Kidney (tissue), 14 donors: ENCODE data around the gene SLC8A2. TPM values are rescaled to one million over a fixed set of nuclear protein-coding genes. Genes with fewer than 3 reads are reported as not detected.

Source experiments
- DNase-seq, 5 donors: peaks; one replicate each; pipeline ENCODE4 v3.0.0-alpha.2; 2013 to 2020
- FAIRE-seq: peaks from 2 replicates; lab custom pipeline; 2012; peaks lifted over from hg19 to GRCh38; lab: Jason Lieb, UNC
- H3K27ac ChIP-seq, 2 donors: one replicate each; pipeline ENCODE4 v1.7.0; 2013; ENCODE audit warnings: low read depth in 2 of 2, low read length in 2 of 2, inconsistent platforms in 1 of 2
- H3K27me3 ChIP-seq: one replicate; pipeline ENCODE4 v1.7.1; 2013; ENCODE audit warnings: low read length, inconsistent platforms; ENCODE audit not compliant: control insufficient read depth, insufficient read depth
- H3K36me3 ChIP-seq, 3 donors: one replicate each; pipeline versions ENCODE4 v1.7.0 to v1.7.1; 2013; ENCODE audit warnings: low read length in 3 of 3, control low read depth in 1 of 3, inconsistent platforms in 1 of 3; ENCODE audit not compliant: insufficient read depth in 3 of 3, control insufficient read depth in 2 of 3
- H3K4me1 ChIP-seq, 3 donors: one replicate each; pipeline versions ENCODE4 v1.7.0 to v1.7.1; 2013; ENCODE audit warnings: low read length in 3 of 3, inconsistent platforms in 1 of 3, low read depth in 1 of 3; ENCODE audit not compliant: control insufficient read depth in 2 of 3, insufficient read depth in 2 of 3
- H3K4me3 ChIP-seq, 3 donors: one replicate each; pipeline versions ENCODE4 v1.7.0 to v1.8.1; 2013; ENCODE audit warnings: low read length in 3 of 3, control low read depth in 1 of 3, inconsistent platforms in 1 of 3
- H3K9ac ChIP-seq, 3 donors: one replicate each; pipeline versions ENCODE4 v1.7.0 to v1.7.1; 2013; ENCODE audit warnings: low read length in 3 of 3, control low read depth in 1 of 3, inconsistent platforms in 1 of 3
- H3K9me3 ChIP-seq, 3 donors: one replicate each; pipeline versions ENCODE4 v1.7.0 to v1.7.1; 2013; ENCODE audit warnings: low read length in 3 of 3, control low read depth in 1 of 3, inconsistent platforms in 1 of 3; ENCODE audit not compliant: control insufficient read depth in 2 of 3, insufficient read depth in 1 of 3
- CTCF ChIP-seq: IDR thresholded peaks from 3 replicates; pipeline ENCODE4 v1.5.1; 2012; ENCODE audit warnings: mild to moderate bottlenecking, moderate library complexity, borderline replicate concordance; ENCODE audit not compliant: insufficient read depth; ENCODE audit errors: extremely low read depth
- intact Hi-C: fragments of 100-400 bp; cut with DNase I; formaldehyde crosslinking; loops from one replicate; pipeline ENCODE4 v1.11.1; 2022
- polyA plus RNA-seq: library from polyadenylated mRNA; stranded (reverse); fragments of 350-450 nt; fragmentation: Illumina TruSeq; extraction: RNeasy Lipid Tissue Mini Kit (QIAGEN cat#74804); gene quantifications from one replicate; pipeline ENCODE4 v1.2.3, GENCODE V29; 2014; ENCODE audit warnings: low read depth, low replicate concordance; ENCODE audit not compliant: insufficient read depth
- total RNA-seq: library from RNA; stranded (reverse); fragmentation: NEBNext Ultra II Directional; extraction: Animal tissue kit (Norgen Biotek cat#: 25700); gene quantifications from one replicate; pipeline ENCODE4 v1.2.1, GENCODE V29; 2021
- donor health status: control.
- donor health status: control.
- donor health status: control.
- donor health status: control.
- donor health status: control.
- donor health status: DM: yes; HTN: yes; CAD: no.
- donor health status: Normal renal cell carcinoma (clear cell type).

SLC8A2 gene
- total and polyA plus RNA-seq, 2 donors from 2014 or later = 0.94 TPM; not detected in 1

DNA sequence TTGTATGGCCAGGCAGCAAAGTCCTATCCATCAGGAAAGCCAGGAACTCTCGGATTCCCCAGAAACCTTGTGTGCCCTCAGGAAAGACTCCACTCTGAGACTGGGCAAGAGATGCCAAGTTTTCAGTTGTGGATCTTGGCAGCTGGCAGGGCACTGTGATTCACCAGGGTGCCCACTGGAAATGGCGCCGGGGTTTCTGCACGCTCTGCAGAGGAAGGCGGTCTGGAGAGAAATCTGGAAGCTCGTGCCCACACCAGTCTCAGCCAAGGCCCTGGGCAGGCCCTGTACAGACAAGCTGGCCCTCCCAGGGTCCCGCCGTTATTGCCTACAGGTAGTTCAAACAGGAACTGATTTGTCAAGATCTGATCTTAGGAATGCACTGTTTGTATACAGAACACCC is 38.3 kb upstream of the SLC8A2 start:
- TF ChIP-seq CTCF = no peak
- H3K9me3 ChIP-seq = no peaks in the 10 kb centered on the region
- H3K27me3 ChIP-seq = no peaks in the 10 kb centered on the region
- intact Hi-C loops = no loop called here
- H3K9ac ChIP-seq = no peak overlapping the region
- FAIRE-seq (no peak), DNase-seq (no peak)
- H3K4me3 ChIP-seq = no peak overlapping the region
- H3K27ac ChIP-seq = peak overlapping the region; percentile 9 to 62
- peaks cover 4 to 68% (median 68%) of the 10 kb centered on the region in 3 donors for H3K4me1 ChIP-seq
- H3K36me3 ChIP-seq = peaks cover 0 to 3% (median 0%) of the 10 kb centered on the region in 3 donors

GRCh38 chr19:47509170-47509847 is 37.6 kb upstream of the SLC8A2 start:
- no peak for FAIRE-seq
- no peak for TF ChIP-seq CTCF
- no peak for DNase-seq
- Histone ChIP-seq H3K4me3 (no peak overlapping the region), H3K9me3 (no peaks in the 10 kb centered on the region), H3K9ac (no peak overlapping the region), H3K36me3 (peaks cover 0 to 6% (median 0%) of the 10 kb centered on the region in 3 donors), H3K27me3 (no peaks in the 10 kb centered on the region), H3K27ac (peak overlapping the region in 1 of 2 donors; percentile 9), H3K4me1 (peaks cover 4 to 72% (median 68%) of the 10 kb centered on the region in 3 donors)
- intact Hi-C loops = no loop called here

- intact Hi-C loops = no loop called here
- DNase-seq = no peak
- no peak overlapping the region for H3K27ac ChIP-seq
These were observed 37.0 kb upstream of the SLC8A2 start for GRCh38 chr19:47508721-47509120.

More at GRCh38 chr19:47508721-47509120, 37.0 kb upstream of the SLC8A2 start:
- H3K9ac ChIP-seq = no peak overlapping the region
- no peaks in the 10 kb centered on the region for H3K9me3 ChIP-seq
- no peak for FAIRE-seq
- H3K36me3 ChIP-seq = peaks cover 0 to 11% (median 1%) of the 10 kb centered on the region in 3 donors
- TF ChIP-seq CTCF = no peak
- peaks cover 4 to 72% (median 68%) of the 10 kb centered on the region in 3 donors for H3K4me1 ChIP-seq
- H3K27me3 ChIP-seq = no peaks in the 10 kb centered on the region
- H3K4me3 ChIP-seq = no peak overlapping the region
